Measurements from ENCODE around the gene ZNF708.

DNA sequence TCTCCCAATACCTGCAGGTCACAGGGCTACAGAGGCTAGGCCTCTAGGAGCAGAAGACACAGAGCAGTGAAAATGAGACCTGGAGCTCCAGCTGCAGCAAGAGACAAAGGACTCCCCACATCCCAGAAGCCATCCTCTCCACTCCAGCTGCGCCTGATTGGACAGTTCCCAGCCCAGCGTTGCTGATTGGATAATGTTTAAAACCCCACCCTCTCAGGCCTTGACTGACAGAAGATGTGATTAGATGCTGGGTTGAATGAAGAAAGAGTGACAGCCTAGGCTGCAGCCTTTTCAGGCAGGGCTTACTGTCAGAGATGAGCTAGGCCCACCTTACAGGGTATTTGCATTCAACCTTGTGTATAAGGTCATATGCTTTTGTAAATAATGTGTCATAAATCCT is 59.4 kb downstream of the ZNF708 start:
- TF ChIP-seq EZH2phosphoT487 (IDR thresholded peaks at IDR 0.05; ENCODE audit: low read depth, severe bottlenecking, unreplicated experiment) (no peak), EZH2 (IDR thresholded peaks at IDR 0.05; ENCODE audit: borderline replicate concordance) (no peak)
- TF ChIP-seq, protein P1, sequence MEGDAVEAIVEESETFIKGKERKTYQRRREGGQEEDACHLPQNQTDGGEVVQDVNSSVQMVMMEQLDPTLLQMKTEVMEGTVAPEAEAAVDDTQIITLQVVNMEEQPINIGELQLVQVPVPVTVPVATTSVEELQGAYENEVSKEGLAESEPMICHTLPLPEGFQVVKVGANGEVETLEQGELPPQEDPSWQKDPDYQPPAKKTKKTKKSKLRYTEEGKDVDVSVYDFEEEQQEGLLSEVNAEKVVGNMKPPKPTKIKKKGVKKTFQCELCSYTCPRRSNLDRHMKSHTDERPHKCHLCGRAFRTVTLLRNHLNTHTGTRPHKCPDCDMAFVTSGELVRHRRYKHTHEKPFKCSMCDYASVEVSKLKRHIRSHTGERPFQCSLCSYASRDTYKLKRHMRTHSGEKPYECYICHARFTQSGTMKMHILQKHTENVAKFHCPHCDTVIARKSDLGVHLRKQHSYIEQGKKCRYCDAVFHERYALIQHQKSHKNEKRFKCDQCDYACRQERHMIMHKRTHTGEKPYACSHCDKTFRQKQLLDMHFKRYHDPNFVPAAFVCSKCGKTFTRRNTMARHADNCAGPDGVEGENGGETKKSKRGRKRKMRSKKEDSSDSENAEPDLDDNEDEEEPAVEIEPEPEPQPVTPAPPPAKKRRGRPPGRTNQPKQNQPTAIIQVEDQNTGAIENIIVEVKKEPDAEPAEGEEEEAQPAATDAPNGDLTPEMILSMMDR (IDR thresholded peaks at IDR 0.05; ENCODE audit: poor library complexity) = no peak
